GM12892 (cell line): ENCODE results near the gene AFAP1L1.

Experiments
- POLR2A ChIP-seq: IDR thresholded peaks from 2 replicates; pipeline ENCODE4 v1.6.1; 2011; ENCODE audit warnings: low read depth, low read length, control low read depth
- TAF1 ChIP-seq: IDR thresholded peaks from 2 replicates; pipeline ENCODE4 v1.6.1; 2011; ENCODE audit warnings: low read depth, mild to moderate bottlenecking, control low read depth, low read length, borderline replicate concordance

DNA sequence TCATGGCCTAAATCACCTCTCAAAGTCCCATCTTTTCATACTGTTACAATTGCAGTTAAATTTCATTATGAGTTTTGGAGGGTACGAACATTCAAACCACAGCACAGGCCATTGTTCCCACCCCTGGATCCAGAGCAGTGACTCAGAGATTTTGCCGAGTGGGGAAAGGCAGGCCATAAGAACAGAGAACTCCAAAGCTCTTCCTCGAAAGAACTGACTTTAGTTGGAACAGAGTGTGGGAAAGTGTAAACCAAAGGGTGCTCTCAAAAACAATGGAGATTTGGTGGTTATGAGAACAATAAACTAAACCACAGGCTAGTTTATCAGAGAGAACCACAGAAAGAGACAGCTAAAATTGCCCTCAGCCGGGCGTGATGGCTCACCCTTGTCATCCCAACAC, 54.2 kb downstream of the AFAP1L1 start:
- TF ChIP-seq TAF1 (no peak), POLR2A (no peak)
